MM.1S (cell line): Measurements from ENCODE around the gene EIF4H.

Experiments used
- CTCF ChIP-seq: fragments of 300-600 bp; sonication (generic); IDR thresholded peaks from 2 replicates; pipeline ENCODE4 v1.5.1; 2016; ENCODE audit warnings: antibody characterized with exemption, low read length, mixed read lengths
- EZH2 ChIP-seq: fragments of 300-600 bp; sonication (generic); optimal IDR thresholded peaks from 2 replicates; pipeline ENCODE3; 2017; ENCODE audit warnings: low read depth, mild to moderate bottlenecking, antibody characterized with exemption, low read length, mixed read lengths
- EZH2phosphoT487 ChIP-seq: fragments of 300-600 bp; sonication (generic); IDR thresholded peaks from 2 replicates; pipeline ENCODE4 v1.6.1; 2018; ENCODE audit warnings: antibody characterized with exemption, low read length

GRCh38 chr7:74222851-74223710, 48.9 kb downstream of the EIF4H start:
- TF ChIP-seq EZH2 (no peak), CTCF (no peak), EZH2phosphoT487 (no peak)
